Peyer's patch (tissue), 4 donors: ENCODE results near the gene PTMA. TPM values are rescaled to one million over a fixed set of nuclear protein-coding genes. Genes with fewer than 3 reads are reported as not detected.
"Not testable (repeated sequence)": the region's sequence is repeated elsewhere in the genome, so short reads cannot be mapped to it uniquely, and the experiment has no call there.

Experiments
- DNase-seq, 3 donors: peaks; one replicate each; pipeline ENCODE4 v3.0.0-alpha.2; 2017 to 2019
- H3K27ac ChIP-seq, 4 donors: fragments of 200-600 bp; sonication (generic); one replicate each; pipeline ENCODE4 v1.5.1; 2016 to 2019
- H3K27me3 ChIP-seq, 2 donors: fragments of 200-600 bp; sonication (generic); one replicate each; pipeline ENCODE4 v1.5.1; 2019
- H3K36me3 ChIP-seq, 3 donors: fragments of 200-600 bp; sonication (generic); one replicate each; pipeline ENCODE4 v1.5.1; 2016 to 2019
- H3K4me1 ChIP-seq, 4 donors: fragments of 200-600 bp; sonication (generic); one replicate each; pipeline ENCODE4 v1.5.1; 2016 to 2019
- H3K4me3 ChIP-seq, 4 donors: fragments of 200-600 bp; sonication (generic); 1 replicate in 3 of 4; 2 replicates in 1 of 4; pipeline ENCODE4 v1.5.1; 2016 to 2019; ENCODE audit warnings: mild to moderate bottlenecking in 1 of 4
- H3K9me3 ChIP-seq, 4 donors: fragments of 200-600 bp; sonication (generic); one replicate each; pipeline ENCODE4 v1.5.1; 2016 to 2019; ENCODE audit warnings: mild to moderate bottlenecking in 1 of 4
- CTCF ChIP-seq, 6 experiments: fragments of 450-650 bp in 4 of 6; fragments of 200-600 bp in 2 of 6; sonication (generic) in 1 of 6; IDR thresholded peaks; one replicate each; pipeline ENCODE4 v1.5.1; 2017 to 2019; ENCODE audit warnings: antibody characterized with exemption in 6 of 6, mild to moderate bottlenecking in 3 of 6, moderate library complexity in 1 of 6
- POLR2A ChIP-seq, 2 donors: fragments of 450-650 bp; IDR thresholded peaks; one replicate each; pipeline ENCODE4 v1.5.1; 2017; ENCODE audit warnings: antibody characterized with exemption in 2 of 2, mild to moderate bottlenecking in 2 of 2, moderate library complexity in 2 of 2
- total RNA-seq, 4 donors: library from RNA; depleted of rRNA; stranded (reverse); fragments of >200 nt; gene quantifications; one replicate each; pipeline ENCODE4 v1.1.0, GENCODE V29; 2016

The PTMA gene
- total RNA-seq, 4 donors from 2014 or later = 316 to 1,049 (median 353) TPM

GRCh38 chr2:231709981-231710798 is 1.9 kb downstream of the PTMA start:
- TF ChIP-seq POLR2A (IDR thresholded peaks at IDR 0.05) (peak; percentile 55 to 65), CTCF (IDR thresholded peaks at IDR 0.05) (peak; percentile 77 to 100 (median 98))
- Histone ChIP-seq H3K27me3 (no peaks in the 10 kb centered on the region), H3K36me3 (peaks cover 0 to 19% (median 0%) of the 10 kb centered on the region in 3 donors), H3K9me3 (no peaks in the 10 kb centered on the region), H3K27ac (peak overlapping the region; percentile 98 to 100 (median 100)), H3K4me1 (peaks cover 3 to 35% (median 17%) of the 10 kb centered on the region in 4 donors), H3K4me3 (peak overlapping the region; percentile 93 to 99 (median 98))
- peak; percentile 80 to 93 (median 92) for DNase-seq

- peak overlapping the region; percentile 98 to 100 (median 100) for H3K27ac ChIP-seq
- no peaks in the 10 kb centered on the region for H3K9me3 ChIP-seq
- no peaks in the 10 kb centered on the region for H3K27me3 ChIP-seq
- peak; percentile 40 to 63 (median 61) for DNase-seq
- H3K4me3 ChIP-seq = peak overlapping the region; percentile 93 to 99 (median 98)
- TF ChIP-seq POLR2A (IDR thresholded peaks at IDR 0.05) (peak; percentile 16 to 43), CTCF (IDR thresholded peaks at IDR 0.05) (no peak)
- peaks cover 0 to 19% (median 0%) of the 10 kb centered on the region in 3 donors for H3K36me3 ChIP-seq
- peaks cover 3 to 27% (median 17%) of the 10 kb centered on the region in 4 donors for H3K4me1 ChIP-seq
Measured at GRCh38 chr2:231710799-231711676, 2.7 kb downstream of the PTMA start.

GRCh38 chr2:231711677-231712450 is 3.5 kb downstream of the PTMA start:
- peaks cover 0 to 19% (median 0%) of the 10 kb centered on the region in 3 donors for H3K36me3 ChIP-seq
- H3K9me3 ChIP-seq = no peaks in the 10 kb centered on the region
- DNase-seq = no peak
- H3K4me1 ChIP-seq = peaks cover 3 to 27% (median 17%) of the 10 kb centered on the region in 4 donors
- peak overlapping the region; percentile 98 to 100 (median 100) for H3K27ac ChIP-seq
- TF ChIP-seq POLR2A (IDR thresholded peaks at IDR 0.05) (no peak), CTCF (IDR thresholded peaks at IDR 0.05) (no peak)
- H3K27me3 ChIP-seq = no peaks in the 10 kb centered on the region
- peak overlapping the region; percentile 93 to 99 (median 98) for H3K4me3 ChIP-seq

GRCh38 chr2:231712451-231713021 is 4.2 kb downstream of the PTMA start:
- Histone ChIP-seq H3K4me3 (peak overlapping the region in 3 of 4 donors; percentile 17 to 98 (median 97)), H3K4me1 (peaks cover 3 to 27% (median 17%) of the 10 kb centered on the region in 4 donors), H3K27ac (peak overlapping the region; percentile 98 to 100 (median 100)), H3K36me3 (peaks cover 0 to 19% (median 0%) of the 10 kb centered on the region in 3 donors)
- peak in 2 of 3 donors; percentile 44 to 56 for DNase-seq
- not testable (repeated sequence) for H3K9me3 ChIP-seq, H3K27me3 ChIP-seq

GRCh38 chr2:231713406-231713729 is 5.0 kb downstream of the PTMA start:
- not testable (repeated sequence) for H3K9me3 ChIP-seq, DNase-seq, H3K4me3 ChIP-seq, H3K27me3 ChIP-seq
- Histone ChIP-seq H3K36me3 (peaks cover 0 to 19% (median 0%) of the 10 kb centered on the region in 3 donors), H3K27ac (peak overlapping the region; percentile 18 to 69 (median 62)), H3K4me1 (peaks cover 3 to 27% (median 17%) of the 10 kb centered on the region in 4 donors)
